Activated T-helper 2 cell treated with anti-CD3 and anti-CD28 coated beads, Interferon-gamma antibody, Interleukin-2, Interleukin-4, amounts not matched to agents 10 μg/mL and 5 μg/mL and 100 μg/mL, durations not matched to agents 14 hours and 24 hours and 36 hours (primary cell): ENCODE measurements around the gene PCDHA11. TPM values are rescaled to one million over a fixed set of nuclear protein-coding genes. Genes with fewer than 3 reads are reported as not detected.
"Not testable (repeated sequence)": the region's sequence is repeated elsewhere in the genome, so short reads cannot be mapped to it uniquely, and the experiment has no call there.

Experiments used
- DNase-seq: peaks from one replicate; pipeline ENCODE4 v3.0.0; 2021; ENCODE audit warnings: low spot score
- H3K27ac Mint-ChIP-seq: one replicate; pipeline ENCODE4 v1.8.0; 2021; ENCODE audit warnings: mixed read lengths
- H3K27me3 Mint-ChIP-seq: one replicate; pipeline ENCODE4 v1.8.0; 2021; ENCODE audit warnings: low read depth, mixed read lengths
- H3K36me3 Mint-ChIP-seq: one replicate; pipeline ENCODE4 v1.8.0; 2021; ENCODE audit warnings: low read depth, mixed read lengths
- H3K4me1 Mint-ChIP-seq: one replicate; pipeline ENCODE4 v1.8.0; 2021; ENCODE audit warnings: low read depth, mixed read lengths
- H3K4me3 Mint-ChIP-seq: one replicate; pipeline ENCODE4 v1.8.0; 2021; ENCODE audit warnings: low read depth, mild to moderate bottlenecking, moderate library complexity, mixed read lengths
- H3K9me3 Mint-ChIP-seq: one replicate; pipeline ENCODE4 v1.8.0; 2021; ENCODE audit warnings: mixed read lengths
- intact Hi-C: fragments of 100-400 bp; cut with micrococcal nuclease; formaldehyde crosslinking; loops from one replicate; pipeline ENCODE4 v1.15.1; 2023
- total RNA-seq: library from RNA; stranded (reverse); gene quantifications from 2 replicates; pipeline ENCODE4 v1.2.3, GENCODE V29; 2022

The PCDHA11 gene
- not detected in 2 replicates for total RNA-seq

- no peaks in the 10 kb centered on the region for H3K27me3 Mint-ChIP-seq
- peaks cover 18% of the 10 kb centered on the region for H3K9me3 Mint-ChIP-seq
- intact Hi-C loops = no loop called here
- DNase-seq = no peak
- no peaks in the 10 kb centered on the region for H3K4me1 Mint-ChIP-seq
- no peak within 1 kb of the TSS for H3K27ac Mint-ChIP-seq
- peaks cover 3% of the 10 kb centered on the region for H3K36me3 Mint-ChIP-seq
- H3K4me3 Mint-ChIP-seq = no peak within 1 kb of the TSS
Observed at GRCh38 chr5:140868721-140869554, at the start of gene PCDHA11. Gene PCDHA11, plus strand, starts transcription at chr5:140868957. Its CDS starts 147 bp downstream, at chr5:140869104.

- no peak for DNase-seq
- intact Hi-C loops = no loop called here
- H3K27ac Mint-ChIP-seq = no peak within 1 kb of the TSS
- no peaks in the 10 kb centered on the region for H3K4me1 Mint-ChIP-seq
- no peaks in the 10 kb centered on the region for H3K27me3 Mint-ChIP-seq
- no peaks in the 10 kb centered on the region for H3K36me3 Mint-ChIP-seq
- H3K9me3 Mint-ChIP-seq = peaks cover 20% of the 10 kb centered on the region
- no peak within 1 kb of the TSS for H3K4me3 Mint-ChIP-seq
Observed at GRCh38 chr5:140821375-140822280, 47.1 kb upstream of the PCDHA11 start, which contains the start of gene PCDHA5. Gene PCDHA5, plus strand, starts transcription at chr5:140821613.

GRCh38 chr5:140822281-140822629, 46.5 kb upstream of the PCDHA11 start:
- no peaks in the 10 kb centered on the region for H3K4me1 Mint-ChIP-seq
- no peak overlapping the region for H3K4me3 Mint-ChIP-seq
- no peaks in the 10 kb centered on the region for H3K36me3 Mint-ChIP-seq
- DNase-seq = no peak
- no peaks in the 10 kb centered on the region for H3K27me3 Mint-ChIP-seq
- H3K9me3 Mint-ChIP-seq = peaks cover 26% of the 10 kb centered on the region
- no peak overlapping the region for H3K27ac Mint-ChIP-seq
- intact Hi-C loops = no loop called here

GRCh38 chr5:140822969-140823368, 45.8 kb upstream of the PCDHA11 start:
- H3K4me3 Mint-ChIP-seq, H3K27me3 Mint-ChIP-seq, H3K4me1 Mint-ChIP-seq, DNase-seq, H3K36me3 Mint-ChIP-seq, intact Hi-C loops, H3K27ac Mint-ChIP-seq: not testable (repeated sequence)
- peaks cover 26% of the 10 kb centered on the region for H3K9me3 Mint-ChIP-seq

- no peak overlapping the region for H3K4me3 Mint-ChIP-seq
- no peaks in the 10 kb centered on the region for H3K27me3 Mint-ChIP-seq
- no peaks in the 10 kb centered on the region for H3K36me3 Mint-ChIP-seq
- H3K27ac Mint-ChIP-seq = no peak overlapping the region
- intact Hi-C loops = no loop called here
- H3K9me3 Mint-ChIP-seq = peaks cover 30% of the 10 kb centered on the region
- no peaks in the 10 kb centered on the region for H3K4me1 Mint-ChIP-seq
- no peak for DNase-seq
Observed at GRCh38 chr5:140823475-140823874, 45.3 kb upstream of the PCDHA11 start.

- H3K36me3 Mint-ChIP-seq = no peaks in the 10 kb centered on the region
- peaks cover 38% of the 10 kb centered on the region for H3K9me3 Mint-ChIP-seq
- no peaks in the 10 kb centered on the region for H3K27me3 Mint-ChIP-seq
- intact Hi-C loops = no loop called here
- no peaks in the 10 kb centered on the region for H3K4me1 Mint-ChIP-seq
- no peak within 1 kb of the TSS for H3K4me3 Mint-ChIP-seq
- DNase-seq = no peak
- H3K27ac Mint-ChIP-seq = no peak within 1 kb of the TSS
Observed at GRCh38 chr5:140827704-140828361, 40.9 kb upstream of the PCDHA11 start, which contains the start of gene PCDHA6. Gene PCDHA6, plus strand, starts transcription at chr5:140827960. Its CDS starts 132 bp downstream, at chr5:140828092.

GRCh38 chr5:140828362-140828737, 40.4 kb upstream of the PCDHA11 start:
- Mint-ChIP-seq H3K27ac (no peak overlapping the region), H3K4me3 (no peak overlapping the region), H3K27me3 (no peaks in the 10 kb centered on the region), H3K4me1 (no peaks in the 10 kb centered on the region), H3K9me3 (peaks cover 41% of the 10 kb centered on the region), H3K36me3 (no peaks in the 10 kb centered on the region)
- no peak for DNase-seq
- intact Hi-C loops = no loop called here

- H3K4me3 Mint-ChIP-seq, DNase-seq, H3K36me3 Mint-ChIP-seq, H3K4me1 Mint-ChIP-seq, H3K27ac Mint-ChIP-seq, H3K27me3 Mint-ChIP-seq, intact Hi-C loops: not testable (repeated sequence)
- peaks cover 48% of the 10 kb centered on the region for H3K9me3 Mint-ChIP-seq
Observed at GRCh38 chr5:140829511-140830501, 39.0 kb upstream of the PCDHA11 start.

- Mint-ChIP-seq H3K36me3 (no peaks in the 10 kb centered on the region), H3K9me3 (peaks cover 34% of the 10 kb centered on the region), H3K4me3 (no peak within 1 kb of the TSS), H3K27me3 (no peaks in the 10 kb centered on the region), H3K27ac (no peak within 1 kb of the TSS), H3K4me1 (no peaks in the 10 kb centered on the region)
- intact Hi-C loops = no loop called here
- DNase-seq = no peak
Observed at GRCh38 chr5:140833993-140834392, 34.8 kb upstream of the PCDHA11 start, which contains the start of gene PCDHA7. Gene PCDHA7, plus strand, starts transcription at chr5:140834269. Its CDS starts 115 bp downstream, at chr5:140834384.

GRCh38 chr5:140834439-140835008, 34.2 kb upstream of the PCDHA11 start:
- H3K27me3 Mint-ChIP-seq, H3K27ac Mint-ChIP-seq, DNase-seq, H3K36me3 Mint-ChIP-seq, H3K4me1 Mint-ChIP-seq, intact Hi-C loops, H3K4me3 Mint-ChIP-seq: not testable (repeated sequence)
- peaks cover 32% of the 10 kb centered on the region for H3K9me3 Mint-ChIP-seq

GRCh38 chr5:140835622-140836510, 32.9 kb upstream of the PCDHA11 start:
- H3K27ac Mint-ChIP-seq = no peak overlapping the region
- H3K36me3 Mint-ChIP-seq = no peaks in the 10 kb centered on the region
- H3K4me1 Mint-ChIP-seq = no peaks in the 10 kb centered on the region
- H3K4me3 Mint-ChIP-seq = no peak overlapping the region
- no peaks in the 10 kb centered on the region for H3K27me3 Mint-ChIP-seq
- DNase-seq = no peak
- H3K9me3 Mint-ChIP-seq = peaks cover 35% of the 10 kb centered on the region
- intact Hi-C loops = no loop called here
